HEK293 (cell line): ENCODE data around the gene ZNF423.

Experiments
- CTCF ChIA-PET: fragments of 350-600 bp; formaldehyde crosslinking; extraction: SDS; loops from one replicate; lab custom pipeline; 2021; ENCODE audit warnings: antibody characterized with exemption; lab: Yijun Ruan, JAX
- POLR2A ChIA-PET: fragments of 300-600 bp; formaldehyde crosslinking; extraction: SDS; loops from one replicate; lab custom pipeline; 2020; ENCODE audit warnings: antibody characterized with exemption, inconsistent platforms; lab: Yijun Ruan, JAX
- H3K27ac ChIP-seq: fragments of 200-500 bp; sonication (Bioruptor generic); 2 replicates; pipeline ENCODE4 v1.5.1; 2014; ENCODE audit warnings: low read depth, low read length, control low read depth, inconsistent platforms; ENCODE audit errors: extremely low read depth
- H3K36me3 ChIP-seq, 2 experiments: fragments of 200-500 bp in 1 of 2; sonication (Bioruptor generic) in 1 of 2; 1 replicate in 1 of 2; 2 replicates in 1 of 2; pipeline ENCODE4 v1.5.1; 2014 to 2017; ENCODE audit warnings: inconsistent platforms in 2 of 2, low read length in 2 of 2; ENCODE audit not compliant: control insufficient read depth in 2 of 2, insufficient read depth in 1 of 2
- H3K4me1 ChIP-seq: fragments of 200-500 bp; sonication (Bioruptor generic); 2 replicates; pipeline ENCODE4 v1.5.1; 2014; ENCODE audit warnings: mild to moderate bottlenecking, low read length, inconsistent platforms; ENCODE audit not compliant: control insufficient read depth, insufficient read depth
- H3K4me3 ChIP-seq: 2 replicates; pipeline ENCODE4 v1.5.1; 2011; ENCODE audit warnings: low read depth, mild to moderate bottlenecking, control low read depth, low read length, moderate library complexity
- H3K9me3 ChIP-seq: fragments of 200-500 bp; sonication (Bioruptor generic); 2 replicates; pipeline ENCODE4 v1.5.1; 2014; ENCODE audit warnings: low read depth, low read length, inconsistent platforms; ENCODE audit not compliant: control insufficient read depth, insufficient read depth
- AEBP2 ChIP-seq: fragments of 450-650 bp; formaldehyde crosslinking; IDR thresholded peaks from 2 replicates; pipeline ENCODE4 v1.5.1; 2016; ENCODE audit warnings: missing biosample characterization, missing genetic modification characterization, borderline replicate concordance
- ELK4 ChIP-seq: IDR thresholded peaks from 2 replicates; pipeline ENCODE4 v1.6.1; 2011; ENCODE audit warnings: mild to moderate bottlenecking, low read depth, low read length, borderline replicate concordance
- IKZF3 ChIP-seq: fragments of 450-650 bp; IDR thresholded peaks from 2 replicates; pipeline ENCODE4 v1.5.0; 2018; ENCODE audit warnings: missing biosample characterization, mild to moderate bottlenecking, missing genetic modification characterization, moderate library complexity
- KLF16 ChIP-seq: fragments of 450-650 bp; formaldehyde crosslinking; IDR thresholded peaks from 2 replicates; pipeline ENCODE4 v1.5.1; 2017; ENCODE audit warnings: missing biosample characterization, missing genetic modification characterization
- YY1 ChIP-seq: fragments of 450-650 bp; formaldehyde crosslinking; IDR thresholded peaks from 2 replicates; pipeline ENCODE4 v1.5.1; 2018; ENCODE audit warnings: missing biosample characterization, missing genetic modification characterization
- ZBTB7A ChIP-seq: fragments of 450-650 bp; formaldehyde crosslinking; IDR thresholded peaks from 2 replicates; pipeline ENCODE4 v1.5.1; 2016; ENCODE audit warnings: low read depth, missing biosample characterization, missing genetic modification characterization
- ZIC2 ChIP-seq: fragments of 450-650 bp; formaldehyde crosslinking; IDR thresholded peaks from 2 replicates; pipeline ENCODE4 v1.5.1; 2016; ENCODE audit warnings: missing biosample characterization, missing genetic modification characterization
- ZNF114 ChIP-seq: fragments of 450-650 bp; formaldehyde crosslinking; IDR thresholded peaks from 2 replicates; pipeline ENCODE4 v1.5.0; 2017; ENCODE audit warnings: missing biosample characterization, missing genetic modification characterization
- ZNF138 ChIP-seq: fragments of 450-650 bp; formaldehyde crosslinking; IDR thresholded peaks from 2 replicates; pipeline ENCODE4 v1.5.1; 2016; ENCODE audit warnings: missing biosample characterization, missing genetic modification characterization, borderline replicate concordance
- ZNF280D ChIP-seq: fragments of 450-650 bp; formaldehyde crosslinking; IDR thresholded peaks from 2 replicates; pipeline ENCODE4 v1.5.1; 2016; ENCODE audit warnings: missing biosample characterization, missing genetic modification characterization
- ZNF341 ChIP-seq: fragments of 450-650 bp; formaldehyde crosslinking; IDR thresholded peaks from 2 replicates; pipeline ENCODE4; 2016; ENCODE audit warnings: low read depth, missing biosample characterization, missing genetic modification characterization
- ZNF48 ChIP-seq: fragments of 450-650 bp; formaldehyde crosslinking; IDR thresholded peaks from 2 replicates; pipeline ENCODE4 v1.5.1; 2016; ENCODE audit warnings: missing biosample characterization, missing genetic modification characterization
- ZNF639 ChIP-seq: fragments of 450-650 bp; formaldehyde crosslinking; IDR thresholded peaks from 2 replicates; pipeline ENCODE4 v1.5.1; 2016; ENCODE audit warnings: missing biosample characterization, missing genetic modification characterization
- ZNF837 ChIP-seq: fragments of 450-650 bp; formaldehyde crosslinking; IDR thresholded peaks from 2 replicates; pipeline ENCODE4 v1.5.1; 2016; ENCODE audit warnings: missing biosample characterization, missing genetic modification characterization
- ZSCAN23 ChIP-seq: fragments of 450-650 bp; formaldehyde crosslinking; IDR thresholded peaks from 2 replicates; pipeline ENCODE4 v1.5.1; 2016; ENCODE audit warnings: missing biosample characterization, missing genetic modification characterization

ZNF423 gene

GRCh38 chr16:49575346-49576172, 280.4 kb downstream of the ZNF423 start:
- no peaks in the 10 kb centered on the region for H3K4me1 ChIP-seq
- TF ChIP-seq ZBTB7A (no peak), ZIC2 (tag by site-specific recombination) (no peak), ZNF341 (no peak), KLF16 (tag by site-specific recombination) (no peak), ZNF837 (tag by site-specific recombination) (no peak), ZNF138 (no peak), ZNF48 (tag by site-specific recombination) (no peak), YY1 (tag by site-specific recombination) (no peak)
- no peaks in the 10 kb centered on the region for H3K9me3 ChIP-seq
- CTCF ChIA-PET, result interaction anchor here (0.6 to 0.7 kb wide), 2 partner anchors 67 to 350 kb away, joined by 3 read pairs; no protein-coding TSS in a partner anchor
- POLR2A ChIA-PET, result no interaction called here
- no peaks in the 10 kb centered on the region for H3K36me3 ChIP-seq
- no peak overlapping the region for H3K4me3 ChIP-seq
- H3K27ac ChIP-seq, result no peak overlapping the region

GRCh38 chr16:49574826-49575225, 281.1 kb downstream of the ZNF423 start:
- ChIA-PET CTCF (interaction anchor here (0.7 kb wide), 1 partner anchor 66 kb away, joined by 3 read pairs; no protein-coding TSS in a partner anchor), POLR2A (no interaction called here)
- no peak overlapping the region for H3K4me3 ChIP-seq
- no peaks in the 10 kb centered on the region for H3K4me1 ChIP-seq
- H3K27ac ChIP-seq, result no peak overlapping the region
- no peaks in the 10 kb centered on the region for H3K36me3 ChIP-seq
- no peaks in the 10 kb centered on the region for H3K9me3 ChIP-seq
- TF ChIP-seq ZNF639 (tag by site-specific recombination) (no peak), IKZF3 (tag by site-specific recombination) (no peak), ELK4 (no peak), AEBP2 (tag by site-specific recombination) (no peak), ZNF114 (tag by site-specific recombination) (no peak), ZSCAN23 (tag by site-specific recombination) (no peak), ZNF280D (tag by site-specific recombination) (no peak)
